Esophagus muscularis mucosa (tissue), 4 donors: Measurements from ENCODE around the gene TPP2.

Experiments used
- CTCF ChIP-seq, 3 experiments: fragments of 200-600 bp in 2 of 3; fragments of 450-650 bp in 1 of 3; sonication (generic) in 2 of 3; IDR thresholded peaks; one replicate each; pipeline ENCODE4 v1.5.1; 2017 to 2019; ENCODE audit warnings: antibody characterized with exemption in 3 of 3, mild to moderate bottlenecking in 2 of 3, moderate library complexity in 1 of 3
- EP300 ChIP-seq: sonication (generic); formaldehyde crosslinking; IDR thresholded peaks from one replicate; pipeline ENCODE4 v1.6.1; 2017; ENCODE audit warnings: antibody characterized with exemption
- POLR2A ChIP-seq: fragments of 450-650 bp; IDR thresholded peaks from one replicate; pipeline ENCODE4 v1.6.1; 2017; ENCODE audit warnings: antibody characterized with exemption, moderate library complexity, mild to moderate bottlenecking, low read depth
- POLR2AphosphoS5 ChIP-seq, 2 donors: sonication (generic); formaldehyde crosslinking; IDR thresholded peaks; one replicate each; pipeline ENCODE4 v1.6.1; 2017; ENCODE audit warnings: antibody characterized with exemption in 2 of 2

- TF ChIP-seq CTCF (IDR thresholded peaks at IDR 0.05) = no peak
- no peak for TF ChIP-seq EP300
- TF ChIP-seq POLR2AphosphoS5 (IDR thresholded peaks at IDR 0.05) = no peak
- TF ChIP-seq POLR2A = no peak
These were observed 110.7 kb downstream of the TPP2 start for GRCh38 chr13:102707467-102707866.
